ENCODE data around the gene ATG13.

ATG13 gene

DNA sequence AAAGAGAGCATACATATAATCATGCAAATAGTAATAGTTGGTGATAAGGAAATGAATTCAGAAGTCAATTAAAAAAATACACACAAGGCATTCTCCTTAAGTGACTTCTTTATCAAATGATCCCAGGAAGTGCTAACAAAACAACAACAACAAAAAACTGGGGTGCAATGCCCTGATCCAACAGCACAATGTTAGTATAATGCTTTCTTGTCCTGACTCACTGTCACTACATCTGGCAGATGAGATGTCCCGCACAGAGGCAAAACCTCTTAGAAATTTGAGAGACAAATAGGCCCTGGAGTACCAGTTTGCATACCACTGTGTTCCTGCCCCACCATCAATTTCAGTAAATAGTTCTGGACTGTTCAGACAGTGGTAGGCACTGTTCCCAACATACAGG, 12.6 kb upstream of the ATG13 start:
- DNase-seq: peak in 2 of 58 donors; percentile 13 to 18

DNA sequence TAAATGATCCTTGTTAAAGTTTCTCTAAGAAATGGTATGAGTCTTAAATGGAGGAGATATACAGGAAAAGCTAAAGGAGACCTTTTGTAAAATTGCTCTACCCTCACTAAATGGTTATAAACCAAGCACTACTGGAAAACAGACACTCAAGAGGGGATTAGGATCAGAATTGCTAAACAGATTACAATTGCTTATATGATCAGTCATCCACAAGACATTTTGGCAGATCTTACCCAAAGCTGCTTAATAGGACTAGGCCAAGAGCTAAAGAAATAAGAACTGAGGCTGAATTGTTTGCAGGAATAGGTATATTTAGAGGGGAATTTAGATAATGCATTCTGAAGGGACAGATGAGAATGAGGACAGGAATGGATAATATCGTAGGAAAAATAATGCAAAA, 9.8 kb upstream of the ATG13 start:
- no peak for DNase-seq

DNA sequence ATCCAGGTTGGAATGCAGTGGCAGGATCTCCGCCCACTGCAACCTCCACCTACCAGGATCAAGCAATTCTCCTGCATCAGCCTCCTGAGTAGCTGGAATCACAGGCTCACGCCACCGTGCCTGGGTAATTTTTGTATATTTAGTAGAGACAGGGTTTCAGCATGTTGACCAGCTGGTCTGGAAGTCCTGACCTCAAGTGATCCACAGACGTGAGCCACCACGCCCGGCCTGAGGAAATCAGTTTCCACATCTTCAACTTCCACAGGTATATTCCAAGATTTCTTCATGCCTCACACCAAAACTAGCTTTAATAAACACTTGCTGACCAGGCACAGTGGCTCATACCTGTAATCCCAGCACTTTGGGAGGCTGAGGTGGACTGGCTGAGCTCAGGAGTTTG, 8.0 kb upstream of the ATG13 start:
- no peak for DNase-seq

- DNase-seq: peak in 1 of 58 donors; percentile 22
Observed at GRCh38 chr11:46611526-46612304, 5.6 kb upstream of the ATG13 start.

DNA sequence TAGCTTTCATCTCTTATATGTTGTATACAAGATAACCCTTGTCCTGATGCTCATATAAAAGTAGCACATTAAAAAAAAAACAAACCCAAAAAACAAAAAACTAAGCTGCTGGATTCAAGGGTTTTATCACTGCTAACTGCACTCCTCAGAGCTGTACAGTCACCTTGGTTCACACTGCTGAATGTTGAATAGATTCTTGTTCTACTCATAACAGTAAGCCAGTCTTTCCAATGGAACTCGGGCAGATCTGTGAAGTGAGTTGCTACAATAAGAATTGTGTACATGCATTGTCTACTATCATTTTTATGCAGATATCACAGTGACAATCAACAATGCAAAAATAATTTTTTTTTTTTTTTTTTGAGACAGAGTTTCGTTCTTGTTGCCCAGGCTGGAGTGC, 5.0 kb upstream of the ATG13 start:
- DNase-seq: peak in 5 of 58 donors; percentile 10 to 62 (median 17)

GRCh38 chr11:46615756-46616155, 1.6 kb upstream of the ATG13 start:
- no peak for DNase-seq

- DNase-seq: no peak
Observed at GRCh38 chr11:46616551-46617133, 711 bp upstream of the ATG13 start.

- DNase-seq: no peak
Observed at GRCh38 chr11:46617972-46618314, 590 bp downstream of the ATG13 start.

DNA sequence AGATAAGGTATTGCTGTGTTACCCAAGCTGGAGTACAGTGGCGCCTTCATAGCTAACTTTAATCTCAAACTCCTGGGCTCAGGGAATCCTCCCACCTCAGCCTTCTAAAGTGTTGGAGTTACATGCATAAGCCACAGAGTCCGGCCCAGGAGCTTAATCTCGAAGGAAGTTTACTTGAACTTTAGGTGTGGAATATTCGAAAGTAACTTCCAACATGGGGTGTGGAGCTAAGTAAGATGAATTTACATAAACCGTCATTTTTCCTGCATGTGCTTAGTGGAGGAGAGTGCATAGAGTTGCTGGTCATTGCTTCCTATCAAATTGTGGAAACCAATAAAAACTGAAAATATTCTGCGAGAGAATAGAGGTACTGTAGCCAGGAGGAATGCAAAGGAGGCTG, 1.5 kb downstream of the ATG13 start:
- DNase-seq: no peak

DNA sequence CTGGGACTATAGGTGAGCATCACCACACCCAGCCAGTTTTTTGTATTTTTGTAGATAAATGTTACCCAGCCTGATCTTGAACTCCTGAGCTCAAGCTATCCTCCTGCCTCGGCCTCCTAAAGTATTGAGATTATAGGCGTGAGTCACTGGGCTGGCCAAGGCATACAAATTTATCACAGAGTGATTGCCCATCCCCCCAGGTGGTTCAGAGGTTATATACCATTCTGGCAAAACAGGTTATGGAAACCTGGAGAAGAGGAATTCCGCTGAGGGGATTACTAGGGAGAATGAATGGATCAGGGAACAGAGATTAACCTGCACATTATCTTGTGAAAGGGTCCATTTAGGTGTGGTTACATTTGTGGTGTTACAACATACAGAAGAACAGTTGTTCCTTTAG, 8.1 kb downstream of the ATG13 start:
- no peak for DNase-seq

DNA sequence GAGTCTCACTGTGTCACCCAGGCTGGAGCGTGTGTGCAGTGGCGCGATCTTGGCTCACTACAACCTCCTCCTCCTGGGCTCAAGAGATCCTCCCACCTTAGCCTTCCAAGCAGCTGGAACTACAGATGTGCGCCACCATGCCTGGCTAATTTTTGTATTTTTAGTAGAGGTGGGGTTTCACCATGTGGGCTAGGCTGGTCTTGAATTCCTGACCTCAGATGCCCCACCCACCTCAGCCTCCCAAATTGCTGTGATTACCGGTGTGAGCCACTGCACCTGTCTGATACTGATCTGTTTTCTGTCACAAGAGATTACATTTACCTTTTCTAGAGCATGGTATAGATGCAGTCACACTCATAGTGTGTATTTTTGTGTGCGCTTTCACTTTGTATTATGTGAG, 11.6 kb downstream of the ATG13 start:
- no peak for DNase-seq

DNA sequence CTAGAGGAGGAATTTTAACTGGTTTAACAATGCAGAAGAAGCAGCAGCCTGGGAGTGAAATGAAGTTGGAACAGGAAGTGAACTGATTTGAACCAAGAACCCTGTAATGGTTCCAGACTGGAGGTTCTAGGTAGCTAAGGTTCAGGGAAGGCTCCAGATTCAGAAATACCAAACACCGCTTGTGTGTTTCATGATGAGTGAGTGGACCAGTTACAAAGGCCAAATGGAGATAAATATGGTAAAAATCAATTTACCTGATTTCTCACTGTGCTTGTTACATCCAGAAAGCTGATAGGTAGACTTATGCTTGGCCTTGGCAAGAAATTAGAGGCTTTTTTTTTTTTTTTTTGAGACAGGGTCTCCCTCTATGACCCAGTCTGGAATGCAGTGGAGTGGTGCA, 12.9 kb downstream of the ATG13 start:
- DNase-seq: no peak

GRCh38 chr11:46631676-46632075, 14.3 kb downstream of the ATG13 start:
- no peak for DNase-seq

DNA sequence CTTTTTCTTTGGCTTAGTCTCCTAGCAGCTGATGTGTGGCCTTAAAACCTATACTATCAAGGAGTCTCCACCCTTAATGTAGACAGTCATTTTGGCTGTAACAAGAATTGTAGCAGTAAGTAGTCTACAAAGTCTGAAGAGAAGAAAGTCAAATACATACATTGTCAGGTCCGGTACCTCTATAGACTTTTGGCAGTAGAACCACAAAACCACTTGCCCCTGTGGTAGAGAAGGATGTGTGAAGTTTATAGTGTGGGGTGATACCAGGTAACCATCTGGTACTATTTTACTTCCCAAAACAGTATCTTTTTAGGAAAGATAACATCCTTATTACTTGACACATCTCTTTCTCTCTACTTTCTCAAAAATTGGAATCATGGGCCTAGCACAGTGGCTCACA, 15.1 kb downstream of the ATG13 start:
- no peak for DNase-seq

GRCh38 chr11:46633291-46634217, 16.2 kb downstream of the ATG13 start:
- DNase-seq: no peak

DNA sequence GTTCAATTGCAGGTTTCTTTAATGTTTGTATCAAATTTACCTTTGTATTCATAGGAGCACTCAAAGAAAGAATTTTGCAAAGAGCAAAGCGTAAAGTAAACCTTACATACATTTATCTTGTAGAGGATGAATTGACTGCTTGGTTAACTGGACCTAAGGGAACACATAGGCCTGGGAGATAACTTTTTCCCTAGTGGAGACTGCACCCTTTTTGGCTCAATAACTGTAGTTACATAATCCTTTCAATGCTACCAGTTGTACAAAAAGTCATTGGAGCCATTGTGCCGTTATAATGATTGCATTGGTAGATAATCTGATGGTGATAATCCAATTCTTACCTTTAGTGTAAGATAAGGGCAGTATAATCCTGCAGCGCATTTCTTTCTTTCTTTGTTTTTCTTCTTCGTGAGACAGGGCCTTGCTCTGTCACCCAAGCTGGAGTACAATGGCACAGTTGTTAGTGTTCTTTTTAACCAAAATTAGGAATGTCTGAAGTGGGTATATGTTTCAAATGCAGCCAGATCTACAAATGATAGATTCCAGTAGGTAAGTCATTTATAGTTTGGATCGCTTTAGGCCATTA, 18.3 kb downstream of the ATG13 start:
- DNase-seq: no peak

GRCh38 chr11:46637546-46637945, 20.2 kb downstream of the ATG13 start:
- peak in 23 of 58 donors; percentile 2 to 61 (median 18) for DNase-seq

GRCh38 chr11:46639197-46639839, 22.0 kb downstream of the ATG13 start:
- DNase-seq: no peak

DNA sequence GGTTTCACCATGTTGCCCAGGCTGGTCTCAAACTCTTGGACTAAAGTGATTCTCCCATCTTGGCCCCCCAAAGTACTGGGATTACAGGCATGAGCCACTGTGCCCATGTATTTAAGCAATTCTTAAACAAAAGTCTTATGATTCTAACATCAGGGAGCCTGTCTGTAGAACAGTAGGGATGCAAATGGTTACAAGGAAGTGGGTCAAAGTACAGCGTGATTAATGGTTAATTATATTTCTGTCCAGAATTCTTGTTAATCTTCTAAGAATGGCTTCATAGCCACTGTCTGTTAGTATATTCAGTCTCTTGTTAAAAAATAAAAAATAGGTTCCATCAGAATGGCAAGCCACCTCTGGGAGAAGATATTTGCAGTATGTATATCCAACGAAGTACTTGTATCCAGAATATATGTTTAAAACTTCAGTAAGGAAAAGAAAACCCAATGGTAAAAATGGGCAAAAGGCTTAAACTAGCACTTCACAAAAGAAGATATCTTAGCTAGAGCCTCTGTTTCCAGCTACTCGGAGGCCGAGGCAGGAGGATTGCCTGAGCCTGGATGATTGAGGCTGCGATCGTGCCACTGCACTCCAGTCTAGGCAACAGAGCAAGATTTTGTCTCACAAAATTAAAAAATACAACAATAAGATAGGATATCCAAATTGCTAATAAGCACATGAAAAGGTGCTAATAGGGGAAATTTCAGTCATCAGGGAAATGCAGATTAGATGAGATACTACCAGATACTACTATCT, 22.9 kb downstream of the ATG13 start:
- DNase-seq: no peak

DNA sequence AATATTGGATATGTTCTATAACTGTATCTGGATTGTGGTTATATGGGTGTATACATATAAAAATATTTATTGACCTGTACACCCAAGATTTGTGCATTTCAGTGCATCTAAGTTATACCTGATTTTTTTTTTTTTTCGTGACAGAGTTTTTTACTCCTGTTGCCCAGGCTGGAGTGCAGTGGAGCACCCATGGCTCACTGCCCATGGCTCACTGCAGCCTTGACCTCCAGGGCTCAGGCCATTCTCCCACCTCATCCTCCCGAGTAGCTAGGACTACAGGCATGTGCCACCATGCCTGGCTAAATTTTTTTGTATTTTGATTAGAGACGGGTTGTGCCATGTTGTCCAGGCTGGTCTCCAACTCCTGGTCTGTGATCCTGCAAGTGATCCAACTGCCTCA, 24.3 kb downstream of the ATG13 start:
- no peak for DNase-seq

Data from anterior cingulate cortex (tissue), 58 donors.